Renal cortical epithelial cell (primary cell): ENCODE results near the gene FOXP1. TPM values are rescaled to one million over a fixed set of nuclear protein-coding genes. Genes with fewer than 3 reads are reported as not detected.

Experiments used
- DNase-seq: peaks from one replicate; pipeline ENCODE4 v3.0.0-alpha.2; 2011; ENCODE audit warnings: low read depth
- total RNA-seq: library from RNA; depleted of rRNA; stranded (reverse); fragments of >200 nt; gene quantifications from 2 replicates; pipeline ENCODE4 v1.2.3, GENCODE V29; 2014

Gene FOXP1
- total RNA-seq, 1 donor from 2014 or later = 56.5 TPM

GRCh38 chr3:71399478-71399877 lies 184.1 kb downstream of the FOXP1 start:
- DNase-seq = no peak

DNA sequence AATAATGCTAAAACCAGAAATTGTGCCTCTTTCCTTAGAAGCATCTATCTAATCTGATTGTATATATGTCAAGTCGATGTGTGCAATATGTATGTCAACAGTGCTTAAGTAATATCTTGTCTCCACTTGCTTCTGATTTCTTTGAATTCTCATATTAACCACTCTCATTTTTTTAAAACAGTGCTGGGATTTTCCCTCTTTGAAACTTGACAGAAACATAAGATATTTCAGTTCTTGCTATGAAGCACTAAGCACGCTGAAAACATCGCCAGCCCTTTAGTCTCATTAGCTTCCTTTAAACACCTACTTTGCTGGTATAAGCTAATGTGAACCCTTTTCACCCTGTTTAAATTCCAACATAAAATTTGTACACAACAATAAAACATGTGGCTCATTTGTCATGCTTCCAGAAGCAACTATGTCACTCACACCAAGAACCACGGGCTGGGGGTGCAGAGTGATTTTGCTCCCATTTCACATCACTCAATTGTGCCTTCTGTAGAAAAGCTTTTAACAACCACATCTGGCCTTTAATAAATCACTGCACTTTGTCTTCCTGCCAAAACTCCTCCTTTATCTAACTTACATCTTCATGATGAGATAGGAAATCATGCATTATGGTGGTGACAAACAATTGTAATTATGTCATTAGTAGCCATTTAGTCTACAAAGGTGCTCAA lies 185.2 kb downstream of the FOXP1 start:
- DNase-seq = no peak

GRCh38 chr3:71397726-71398125 lies 185.8 kb downstream of the FOXP1 start:
- DNase-seq = no peak

DNA sequence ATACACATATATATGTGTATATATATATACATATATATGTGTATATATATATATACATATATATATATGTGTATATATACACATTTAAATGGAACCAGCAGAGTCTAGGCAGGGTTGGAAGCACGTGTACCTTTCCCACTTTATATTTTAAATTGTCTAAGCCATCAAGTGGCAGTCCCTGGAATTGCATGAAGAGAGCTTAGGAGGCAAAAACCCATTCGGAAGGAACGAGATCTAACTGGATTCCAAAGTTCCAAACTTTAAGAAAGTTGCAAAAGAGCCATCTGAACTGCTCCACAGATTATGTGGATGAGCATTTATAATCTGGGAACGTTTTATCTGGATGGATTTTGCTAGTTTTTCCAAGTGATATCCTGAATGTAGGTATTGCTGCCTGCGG lies 186.5 kb downstream of the FOXP1 start:
- peak; percentile 51 for DNase-seq

- DNase-seq = peak; percentile 76
Measured at GRCh38 chr3:71395927-71396695, 187.4 kb downstream of the FOXP1 start.

DNA sequence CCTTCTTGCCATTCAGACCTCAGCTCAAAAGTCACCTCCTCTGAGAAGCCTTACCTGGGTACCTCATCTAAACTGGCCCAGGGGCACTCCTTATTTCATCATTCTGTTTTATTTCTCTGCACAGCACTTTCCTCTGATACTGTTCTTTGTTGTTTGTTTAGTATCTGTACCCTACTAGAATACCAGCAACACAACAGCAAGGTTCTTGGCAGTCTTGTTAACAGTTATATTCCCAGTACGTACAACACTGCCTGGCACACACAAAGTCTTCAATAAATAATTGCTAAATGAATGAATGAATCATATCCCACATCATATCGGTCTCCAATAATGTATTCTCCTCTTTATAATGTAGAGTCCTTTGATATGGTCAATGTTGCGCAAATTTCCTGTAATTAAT lies 188.1 kb downstream of the FOXP1 start:
- DNase-seq = no peak

- no peak for DNase-seq
Measured at GRCh38 chr3:71393745-71394144, 189.8 kb downstream of the FOXP1 start.

DNA sequence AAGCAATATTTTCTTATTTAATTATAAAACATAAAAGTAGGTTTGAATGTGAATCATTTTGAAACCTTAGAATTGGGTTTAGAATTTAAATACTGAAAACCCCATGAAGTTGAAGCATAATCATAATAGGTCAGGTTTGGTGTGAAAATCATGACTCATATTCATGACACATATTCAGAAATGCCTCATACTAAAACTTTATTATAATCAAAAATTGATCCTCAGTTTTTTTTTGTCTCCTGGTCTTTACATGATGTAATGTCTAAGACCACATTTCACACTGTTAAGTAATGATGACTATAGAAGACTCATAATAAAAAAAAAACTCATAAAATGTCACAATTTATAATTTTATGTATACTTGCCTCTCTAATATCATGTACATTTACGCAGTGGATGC lies 190.4 kb downstream of the FOXP1 start:
- no peak for DNase-seq

DNA sequence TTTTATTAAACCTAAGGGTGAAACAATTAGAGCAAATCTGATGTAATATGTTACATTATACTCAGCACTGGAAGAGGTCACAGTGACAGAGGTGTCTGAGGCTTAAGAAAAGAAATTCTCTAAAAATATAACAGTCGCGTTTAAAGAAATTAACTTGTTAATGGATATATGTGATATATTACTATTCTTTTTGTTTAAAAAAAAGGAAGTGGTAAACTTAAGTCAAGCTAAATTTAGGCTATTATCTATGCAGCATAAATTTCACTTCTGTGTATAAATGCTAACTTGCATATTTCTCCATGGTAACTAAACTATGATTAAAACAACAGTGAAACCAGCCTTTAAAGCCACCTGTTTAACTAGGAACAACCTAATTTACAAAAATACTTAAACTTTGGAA lies 191.3 kb downstream of the FOXP1 start:
- no peak for DNase-seq

DNA sequence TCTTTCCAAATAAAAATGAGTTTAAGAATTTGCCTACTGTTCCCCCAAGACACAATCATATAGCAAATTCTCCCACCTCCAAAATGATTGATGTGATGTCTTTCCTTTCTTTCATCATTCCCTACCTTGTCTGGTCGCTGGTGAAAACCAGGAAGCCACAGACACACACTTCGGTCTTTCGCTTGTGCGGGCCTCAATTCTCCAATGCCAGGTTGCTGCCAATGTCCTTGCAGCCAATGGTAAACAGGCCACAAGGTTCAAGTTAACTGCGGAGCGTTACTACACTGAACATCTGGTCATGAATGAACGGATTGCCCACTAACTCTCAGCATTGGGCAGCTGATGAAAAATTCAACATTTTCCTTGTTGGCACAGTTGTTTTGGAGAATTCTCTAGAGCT lies 192.2 kb downstream of the FOXP1 start:
- DNase-seq = no peak

DNA sequence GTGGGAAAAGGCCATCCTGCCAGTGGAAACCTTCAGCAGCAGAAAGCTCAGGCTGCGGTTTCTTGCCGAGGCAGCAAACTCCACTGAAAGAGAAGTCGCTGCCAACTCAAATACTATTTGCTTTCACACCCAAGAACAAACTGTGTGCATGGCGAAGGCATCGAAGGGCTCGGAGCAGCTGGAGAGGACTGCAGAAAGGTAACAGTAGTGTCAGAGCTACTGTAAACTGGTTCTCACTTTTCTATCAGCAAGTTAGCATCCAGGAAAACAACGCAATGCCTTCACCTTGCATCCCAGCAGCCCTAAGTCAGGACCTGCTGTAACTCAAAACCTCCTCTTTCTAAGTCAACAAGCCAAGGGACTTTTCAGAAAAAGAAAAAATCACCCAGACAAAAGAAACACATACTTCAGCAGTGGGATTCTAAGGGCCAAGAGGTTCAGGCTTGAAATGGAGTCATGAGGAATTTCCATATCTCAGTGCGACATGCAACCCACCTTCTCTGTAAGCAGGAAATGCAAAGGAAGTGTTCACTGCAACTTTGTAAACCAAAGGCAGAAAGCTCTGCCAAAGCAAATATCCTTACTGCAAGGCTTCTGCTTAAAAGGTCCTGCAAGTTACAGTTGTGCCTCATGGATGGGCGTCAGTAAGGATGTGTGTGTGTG lies 193.5 kb downstream of the FOXP1 start:
- peak; percentile 67 for DNase-seq

DNA sequence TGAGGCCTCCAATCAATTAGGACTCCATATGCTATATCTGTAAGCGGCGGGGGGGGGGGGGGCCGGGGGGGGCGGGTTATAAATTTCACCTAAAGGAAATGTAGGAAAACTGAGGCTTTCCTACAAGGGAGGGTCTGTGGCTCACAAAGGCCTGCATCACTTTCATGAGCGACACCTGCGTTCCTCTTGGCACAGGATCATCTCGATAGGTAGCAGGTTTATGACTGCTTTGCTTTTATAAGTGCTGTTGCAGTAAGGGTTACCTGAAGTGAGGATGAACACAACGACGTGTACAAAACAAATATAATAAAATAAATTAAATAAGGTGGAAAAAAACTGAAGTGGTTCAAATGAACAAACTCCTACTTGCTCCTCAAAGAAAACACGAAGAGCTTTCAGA lies 194.3 kb downstream of the FOXP1 start:
- DNase-seq = no peak

GRCh38 chr3:71388535-71389120 lies 194.9 kb downstream of the FOXP1 start:
- DNase-seq = no peak

DNA sequence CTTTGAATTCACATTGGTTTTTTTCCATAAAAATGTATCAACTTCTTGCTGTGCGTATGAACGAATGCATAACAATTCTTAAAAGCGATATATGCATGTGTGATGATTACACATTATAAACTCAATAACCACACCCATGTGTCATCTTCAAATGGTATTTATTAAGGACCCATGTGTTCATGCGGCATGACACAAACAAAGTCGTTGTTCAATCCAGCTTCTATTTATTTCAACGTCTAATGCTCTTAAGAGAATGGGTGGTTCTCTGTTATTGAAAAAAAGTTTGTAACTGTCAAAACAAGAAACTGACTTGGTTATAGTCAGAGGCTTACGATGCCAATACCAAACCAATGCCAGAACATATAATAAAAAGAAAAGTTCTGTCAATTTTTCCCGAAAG lies 195.9 kb downstream of the FOXP1 start:
- no peak for DNase-seq

- peak; percentile 65 for DNase-seq
Measured at GRCh38 chr3:71384837-71385716, 198.5 kb downstream of the FOXP1 start.

- no peak for DNase-seq
Measured at GRCh38 chr3:71384388-71384787, 199.1 kb downstream of the FOXP1 start.

DNA sequence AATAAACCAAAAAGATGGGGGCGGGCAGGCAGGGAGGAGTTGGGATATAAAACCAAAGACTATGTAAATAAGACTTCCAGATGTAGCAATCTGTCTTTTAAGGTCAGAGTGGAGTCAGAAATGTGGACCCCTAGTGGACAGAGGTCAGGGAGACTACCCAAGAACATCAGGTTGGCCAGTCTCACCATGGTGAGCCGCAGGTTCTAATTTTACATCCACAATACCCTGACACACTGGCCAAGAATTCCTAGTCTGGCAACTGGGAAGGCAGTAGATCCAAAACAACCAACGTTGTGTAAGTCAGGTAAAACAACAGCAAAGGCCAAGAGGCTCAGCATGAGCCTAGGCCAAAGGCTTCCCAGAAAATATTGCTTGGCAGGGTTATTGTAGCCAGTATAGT lies 203.4 kb downstream of the FOXP1 start:
- DNase-seq = no peak

DNA sequence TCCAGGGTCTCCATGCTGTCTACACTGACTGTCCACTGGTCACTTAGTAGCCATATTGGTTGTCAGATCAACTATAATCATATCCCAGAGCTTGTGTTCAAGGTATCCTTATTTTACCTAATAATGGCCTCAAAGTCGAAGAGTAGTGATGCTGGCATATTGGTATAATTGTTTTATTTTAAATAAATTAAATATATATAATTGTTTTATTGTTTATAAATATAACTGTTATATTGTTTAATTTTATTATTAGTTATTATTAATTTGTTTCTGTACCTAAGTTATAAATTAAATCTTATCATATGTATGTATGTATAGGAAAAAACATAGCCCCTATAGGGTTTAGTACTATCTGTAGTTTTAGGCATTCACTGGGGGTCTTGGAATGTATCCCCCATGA lies 205.0 kb downstream of the FOXP1 start:
- no peak for DNase-seq

DNA sequence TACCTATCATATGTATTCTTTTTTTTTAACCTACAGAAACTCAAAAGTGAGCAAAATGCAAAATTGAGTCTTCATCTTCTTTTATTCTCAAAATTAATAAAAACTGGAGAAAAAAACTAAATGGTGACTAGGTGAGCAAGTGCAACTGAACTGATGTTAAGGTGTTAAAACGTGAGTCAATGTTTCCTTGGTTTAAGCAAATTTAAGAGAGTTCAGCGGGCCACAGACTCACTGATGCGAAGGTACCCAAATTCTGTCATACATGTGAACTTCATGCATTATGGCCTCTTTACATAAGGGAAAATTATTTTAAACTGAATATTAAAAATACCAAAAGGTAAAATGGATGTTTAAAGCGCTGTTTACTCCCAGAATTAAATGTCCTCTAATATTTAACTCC lies 206.6 kb downstream of the FOXP1 start:
- DNase-seq = no peak

GRCh38 chr3:71376503-71376902 lies 207.0 kb downstream of the FOXP1 start:
- DNase-seq = no peak

DNA sequence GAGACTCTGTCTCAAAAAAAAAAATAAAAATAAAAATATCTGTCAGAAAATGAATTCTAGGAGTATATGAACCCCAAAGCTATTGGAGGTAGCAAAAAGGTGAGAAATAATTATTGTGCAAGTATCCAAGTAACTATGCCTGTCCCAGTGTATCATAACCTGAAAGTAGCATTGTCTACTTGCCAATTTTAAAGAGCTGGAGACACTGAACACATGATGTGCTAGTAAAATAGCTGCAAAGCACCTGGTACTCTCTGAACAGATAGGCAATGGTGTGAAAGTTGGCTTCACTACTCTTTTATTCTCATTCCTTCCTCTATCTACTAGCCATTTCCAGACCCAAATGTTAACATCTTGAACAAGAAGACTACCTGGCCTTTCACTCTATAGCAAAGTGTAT lies 208.9 kb downstream of the FOXP1 start:
- no peak for DNase-seq
